Panc1 (cell line): ENCODE results near the gene DLG2. TPM values are rescaled to one million over a fixed set of nuclear protein-coding genes. Genes with fewer than 3 reads are reported as not detected.

Experiments used
- ATAC-seq: fragments of 200-7000 bp; cut with Tn5 transposase; 2 replicates; pipeline ENCODE4 v1.9.1; 2020; ENCODE audit warnings: mild to moderate bottlenecking, moderate library complexity
- BruUV-seq: library from RNA; stranded (reverse); fragments of 400-500 nt; replicated peaks from 2 replicates; lab custom pipeline; 2021; lab: Mats Ljungman, UMichigan
- CTCF ChIA-PET: fragments of 300-600 bp; sonication (Branson Sonifier 250); formaldehyde crosslinking; loops from one replicate; lab custom pipeline; 2022; ENCODE audit warnings: antibody characterized with exemption; lab: Charles Lee
- POLR2A ChIA-PET: fragments of 300-600 bp; sonication (Branson Sonifier 250); formaldehyde crosslinking; loops from one replicate; lab custom pipeline; 2022; ENCODE audit warnings: antibody characterized with exemption; lab: Charles Lee
- DNase-seq: peaks from one replicate; pipeline ENCODE4 v3.0.0-alpha.2; 2010; ENCODE audit warnings: low read depth, low spot score
- H3K27ac ChIP-seq: 2 replicates; pipeline ENCODE4 v1.5.1; 2011; ENCODE audit warnings: mild to moderate bottlenecking, low read length, inconsistent platforms
- H3K27me3 ChIP-seq: fragments of 200-500 bp; sonication (Bioruptor generic); 2 replicates; pipeline ENCODE4 v1.6.0; 2014; ENCODE audit warnings: low read length, inconsistent platforms; ENCODE audit not compliant: control insufficient read depth, insufficient read depth
- H3K36me3 ChIP-seq: fragments of 200-500 bp; sonication (Bioruptor generic); 2 replicates; pipeline ENCODE4 v1.5.1; 2014; ENCODE audit warnings: inconsistent platforms, mild to moderate bottlenecking, low read length, moderate library complexity; ENCODE audit not compliant: control insufficient read depth, insufficient read depth
- H3K4me1 ChIP-seq: 2 replicates; pipeline ENCODE4 v1.5.1; 2011; ENCODE audit warnings: inconsistent platforms, mild to moderate bottlenecking, low read length, moderate library complexity; ENCODE audit not compliant: control insufficient read depth, insufficient read depth
- H3K4me3 ChIP-seq, 2 experiments: 2 replicates each; pipeline ENCODE4 v1.5.1; 2011 to 2012; ENCODE audit warnings: low read depth in 2 of 2, low read length in 2 of 2, mild to moderate bottlenecking in 2 of 2, inconsistent platforms in 1 of 2, moderate library complexity in 1 of 2
- H3K9me3 ChIP-seq: fragments of 200-500 bp; sonication (Bioruptor generic); 2 replicates; pipeline ENCODE4 v1.5.1; 2014; ENCODE audit warnings: low read depth, mild to moderate bottlenecking, inconsistent platforms, low read length, moderate library complexity; ENCODE audit not compliant: control insufficient read depth, insufficient read depth
- POLR2AphosphoS5 ChIP-seq: IDR thresholded peaks from 2 replicates; pipeline ENCODE4 v1.6.1; 2012; ENCODE audit warnings: mild to moderate bottlenecking, low read depth, low read length, moderate library complexity
- SIN3A ChIP-seq: IDR thresholded peaks from 2 replicates; pipeline ENCODE4 v1.6.1; 2012; ENCODE audit warnings: low read depth, mild to moderate bottlenecking, low read length, moderate library complexity, borderline replicate concordance; ENCODE audit not compliant: insufficient read depth
- TCF7L2 ChIP-seq: IDR thresholded peaks from 2 replicates; pipeline ENCODE4 v1.6.1; 2011; ENCODE audit warnings: mild to moderate bottlenecking, low read depth, low read length, inconsistent platforms
- in situ Hi-C: cut with HindIII; loops from 2 replicates; pipeline ENCODE4 v1.10.0; 2016; ENCODE audit warnings: low sequenced_read_pairs, low pct_unique_long_range_greater_than_20kb
- intact Hi-C: fragments of 100-400 bp; cut with micrococcal nuclease; formaldehyde crosslinking; loops from one replicate; pipeline ENCODE4 v1.10.0; 2022; ENCODE audit not compliant: unreplicated experiment
- total RNA-seq: library from RNA; stranded (reverse); gene quantifications from one replicate; pipeline ENCODE4 v1.2.1, GENCODE V29; 2021; ENCODE audit not compliant: unreplicated experiment
- TF ChIP-seq, protein P1 (sequence below): fragments of 450-650 bp; IDR thresholded peaks from 2 replicates; pipeline ENCODE4 v1.5.1; 2017; ENCODE audit warnings: mild to moderate bottlenecking
- TF ChIP-seq, protein P2 (sequence below), 2 experiments: IDR thresholded peaks; 2 replicates each; pipeline ENCODE4 v1.6.1; 2011 to 2012; ENCODE audit warnings: low read depth in 2 of 2, control low read depth in 1 of 2, low read length in 1 of 2, mild to moderate bottlenecking in 1 of 2, moderate library complexity in 1 of 2; ENCODE audit not compliant: insufficient read depth in 1 of 2

The DLG2 gene
- total RNA-seq, 1 experiment from 2014 or later: 4.2 TPM

DNA sequence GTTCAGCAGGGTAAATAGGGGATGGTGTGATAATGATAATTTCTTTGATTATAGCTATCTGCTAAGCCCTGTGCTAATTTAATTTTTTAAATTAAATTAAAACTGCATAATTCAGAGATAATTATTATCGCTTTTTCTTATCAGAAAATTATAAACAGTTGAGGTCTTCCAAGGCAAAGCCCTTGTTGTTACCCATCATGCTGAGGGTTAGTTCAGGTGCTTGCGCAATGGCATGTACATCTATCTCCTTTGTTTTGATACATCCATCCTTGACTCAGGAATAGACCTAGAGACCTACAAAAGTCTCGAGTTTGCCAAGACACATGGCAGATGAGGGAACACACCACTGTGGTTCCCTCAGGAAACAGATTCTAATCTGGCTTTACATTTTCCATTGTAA, 737.6 kb downstream of the DLG2 start:
- ATAC-seq (no peak), DNase-seq (no peak)
- intact Hi-C loops: no loop called here
- Histone ChIP-seq H3K27me3 (no peaks in the 10 kb centered on the region), H3K27ac (no peak overlapping the region), H3K4me1 (no peaks in the 10 kb centered on the region), H3K36me3 (no peaks in the 10 kb centered on the region), H3K4me3 (no peak overlapping the region), H3K9me3 (no peaks in the 10 kb centered on the region)
- no TSS peak for BruUV-seq
- in situ Hi-C loops: no loop called here
- TF ChIP-seq TCF7L2 (no peak), POLR2AphosphoS5 (no peak), SIN3A (no peak)
- TF ChIP-seq, protein P1, sequence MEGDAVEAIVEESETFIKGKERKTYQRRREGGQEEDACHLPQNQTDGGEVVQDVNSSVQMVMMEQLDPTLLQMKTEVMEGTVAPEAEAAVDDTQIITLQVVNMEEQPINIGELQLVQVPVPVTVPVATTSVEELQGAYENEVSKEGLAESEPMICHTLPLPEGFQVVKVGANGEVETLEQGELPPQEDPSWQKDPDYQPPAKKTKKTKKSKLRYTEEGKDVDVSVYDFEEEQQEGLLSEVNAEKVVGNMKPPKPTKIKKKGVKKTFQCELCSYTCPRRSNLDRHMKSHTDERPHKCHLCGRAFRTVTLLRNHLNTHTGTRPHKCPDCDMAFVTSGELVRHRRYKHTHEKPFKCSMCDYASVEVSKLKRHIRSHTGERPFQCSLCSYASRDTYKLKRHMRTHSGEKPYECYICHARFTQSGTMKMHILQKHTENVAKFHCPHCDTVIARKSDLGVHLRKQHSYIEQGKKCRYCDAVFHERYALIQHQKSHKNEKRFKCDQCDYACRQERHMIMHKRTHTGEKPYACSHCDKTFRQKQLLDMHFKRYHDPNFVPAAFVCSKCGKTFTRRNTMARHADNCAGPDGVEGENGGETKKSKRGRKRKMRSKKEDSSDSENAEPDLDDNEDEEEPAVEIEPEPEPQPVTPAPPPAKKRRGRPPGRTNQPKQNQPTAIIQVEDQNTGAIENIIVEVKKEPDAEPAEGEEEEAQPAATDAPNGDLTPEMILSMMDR: no peak
- TF ChIP-seq, protein P2, sequence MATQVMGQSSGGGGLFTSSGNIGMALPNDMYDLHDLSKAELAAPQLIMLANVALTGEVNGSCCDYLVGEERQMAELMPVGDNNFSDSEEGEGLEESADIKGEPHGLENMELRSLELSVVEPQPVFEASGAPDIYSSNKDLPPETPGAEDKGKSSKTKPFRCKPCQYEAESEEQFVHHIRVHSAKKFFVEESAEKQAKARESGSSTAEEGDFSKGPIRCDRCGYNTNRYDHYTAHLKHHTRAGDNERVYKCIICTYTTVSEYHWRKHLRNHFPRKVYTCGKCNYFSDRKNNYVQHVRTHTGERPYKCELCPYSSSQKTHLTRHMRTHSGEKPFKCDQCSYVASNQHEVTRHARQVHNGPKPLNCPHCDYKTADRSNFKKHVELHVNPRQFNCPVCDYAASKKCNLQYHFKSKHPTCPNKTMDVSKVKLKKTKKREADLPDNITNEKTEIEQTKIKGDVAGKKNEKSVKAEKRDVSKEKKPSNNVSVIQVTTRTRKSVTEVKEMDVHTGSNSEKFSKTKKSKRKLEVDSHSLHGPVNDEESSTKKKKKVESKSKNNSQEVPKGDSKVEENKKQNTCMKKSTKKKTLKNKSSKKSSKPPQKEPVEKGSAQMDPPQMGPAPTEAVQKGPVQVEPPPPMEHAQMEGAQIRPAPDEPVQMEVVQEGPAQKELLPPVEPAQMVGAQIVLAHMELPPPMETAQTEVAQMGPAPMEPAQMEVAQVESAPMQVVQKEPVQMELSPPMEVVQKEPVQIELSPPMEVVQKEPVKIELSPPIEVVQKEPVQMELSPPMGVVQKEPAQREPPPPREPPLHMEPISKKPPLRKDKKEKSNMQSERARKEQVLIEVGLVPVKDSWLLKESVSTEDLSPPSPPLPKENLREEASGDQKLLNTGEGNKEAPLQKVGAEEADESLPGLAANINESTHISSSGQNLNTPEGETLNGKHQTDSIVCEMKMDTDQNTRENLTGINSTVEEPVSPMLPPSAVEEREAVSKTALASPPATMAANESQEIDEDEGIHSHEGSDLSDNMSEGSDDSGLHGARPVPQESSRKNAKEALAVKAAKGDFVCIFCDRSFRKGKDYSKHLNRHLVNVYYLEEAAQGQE (IDR thresholded peaks at IDR 0.05; ENCODE audit: insufficient read depth in 1 of 2, low read depth in 2 of 2, low read length in 1 of 2): no peak
- CTCF ChIA-PET: no interaction called here
- POLR2A ChIA-PET: no interaction called here

DNA sequence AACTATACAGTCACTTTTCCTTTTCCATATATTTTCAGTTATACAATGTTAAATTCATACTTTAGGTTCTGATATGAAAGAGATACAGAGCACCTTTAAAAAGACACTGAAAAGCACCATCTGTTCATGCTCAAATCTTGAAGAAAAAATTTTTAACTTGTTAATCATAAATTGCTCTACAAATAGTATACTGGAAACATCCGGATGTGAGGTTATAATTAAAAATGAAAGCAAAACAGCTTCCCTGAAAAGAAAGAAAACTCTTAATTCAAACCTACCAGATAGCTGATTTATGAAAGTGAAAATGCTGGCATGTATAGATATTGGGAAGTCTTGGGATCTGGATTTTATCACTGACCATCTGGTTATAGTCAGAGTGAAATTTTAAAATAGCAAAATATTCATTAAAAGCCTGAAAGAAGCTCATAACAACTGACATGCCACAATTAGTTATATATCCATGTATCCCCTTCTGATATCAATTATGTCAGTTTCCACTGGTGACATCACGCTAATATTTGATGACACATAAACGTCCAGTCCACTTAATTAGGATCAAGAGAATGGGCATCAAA, 740.0 kb downstream of the DLG2 start:
- H3K27me3 ChIP-seq: no peaks in the 10 kb centered on the region
- intact Hi-C loops (no loop called here), in situ Hi-C loops (no loop called here)
- ChIA-PET POLR2A (no interaction called here), CTCF (no interaction called here)
- TF ChIP-seq TCF7L2 (no peak), POLR2AphosphoS5 (no peak), SIN3A (no peak)
- TF ChIP-seq, protein P1: no peak
- TF ChIP-seq, protein P2 (IDR thresholded peaks at IDR 0.05; ENCODE audit: insufficient read depth in 1 of 2, low read depth in 2 of 2, low read length in 1 of 2): no peak
- H3K9me3 ChIP-seq: no peaks in the 10 kb centered on the region
- no TSS peak for BruUV-seq
- no peaks in the 10 kb centered on the region for H3K4me1 ChIP-seq
- no peak overlapping the region for H3K4me3 ChIP-seq
- H3K36me3 ChIP-seq: no peaks in the 10 kb centered on the region
- no peak for DNase-seq
- no peak overlapping the region for H3K27ac ChIP-seq
- no peak for ATAC-seq
